GM12878 (cell line): ENCODE results near the gene CCDC78. TPM values are rescaled to one million over a fixed set of nuclear protein-coding genes. Genes with fewer than 3 reads are reported as not detected.
A peak's percentile ranks its signal among the peaks of the same experiment; 100 is the strongest.

Source experiments
- ATAC-seq: fragments of 200-7000 bp; cut with Tn5 transposase; 3 replicates; pipeline ENCODE4 v1.9.1; 2020; ENCODE audit warnings: mild to moderate bottlenecking, moderate library complexity
- BruUV-seq: library from RNA; stranded (reverse); fragments of 400-500 nt; replicated peaks from 2 replicates; lab custom pipeline; 2021; lab: Mats Ljungman, UMichigan
- CTCF ChIA-PET: fragments of 300-600 bp; sonication (Branson Sonifier 250); formaldehyde crosslinking; extraction: SDS; loops from one replicate; lab custom pipeline; 2021; ENCODE audit warnings: inconsistent platforms; lab: Yijun Ruan, JAX
- POLR2A ChIA-PET: fragments of 350-600 bp; formaldehyde crosslinking; extraction: SDS; loops from one replicate; lab custom pipeline; 2021; ENCODE audit warnings: inconsistent platforms; lab: Charles Lee
- RAD21 ChIA-PET: fragments of 300-600 bp; sonication (Branson Sonifier 250); formaldehyde crosslinking; loops from one replicate; lab custom pipeline; 2023; ENCODE audit warnings: antibody characterized with exemption; ENCODE audit not compliant: unreplicated experiment; lab: Charles Lee
- SMC1A ChIA-PET: fragments of 300-600 bp; sonication (Branson Sonifier 250); formaldehyde crosslinking; loops from one replicate; lab custom pipeline; 2023; ENCODE audit not compliant: unreplicated experiment, uncharacterized antibody; lab: Charles Lee
- DNase-seq: peaks from one replicate; pipeline ENCODE4 v3.0.0-alpha.2; 2011; ENCODE audit warnings: low read depth, low spot score
- FAIRE-seq: peaks from 3 replicates; lab custom pipeline; 2011; peaks lifted over from hg19 to GRCh38; lab: Jason Lieb, UNC
- H2AFZ ChIP-seq: 2 replicates; pipeline ENCODE4 v1.6.0; 2011; ENCODE audit warnings: low read depth, low read length, control low read depth; ENCODE audit not compliant: control insufficient read depth
- H3K27ac ChIP-seq: 2 replicates; pipeline ENCODE4 v1.5.1; 2011; ENCODE audit warnings: control low read depth; ENCODE audit not compliant: control insufficient read depth, insufficient read depth
- H3K27me3 ChIP-seq, 2 experiments: replicated peaks in 1 of 2; 2 replicates each; pipeline versions ENCODE4 v1.6.0 to v1.6.1; 2011; ENCODE audit warnings: low read length in 1 of 2; ENCODE audit not compliant: control insufficient read depth in 2 of 2, insufficient read depth in 2 of 2
- H3K36me3 ChIP-seq, 2 experiments: 2 replicates each; pipeline ENCODE4 v1.5.1; 2011; ENCODE audit warnings: low read length in 1 of 2; ENCODE audit not compliant: control insufficient read depth in 2 of 2, insufficient read depth in 2 of 2
- H3K4me1 ChIP-seq: 2 replicates; pipeline ENCODE4 v1.6.1; 2011; ENCODE audit warnings: mild to moderate bottlenecking, low read length, moderate library complexity, mixed read lengths; ENCODE audit not compliant: control insufficient read depth, insufficient read depth
- H3K4me2 ChIP-seq: 2 replicates; pipeline ENCODE4 v1.6.0; 2011; ENCODE audit warnings: control low read depth; ENCODE audit not compliant: control insufficient read depth, insufficient read depth
- H3K4me3 ChIP-seq: fragments of 200-600 bp; sonication (generic); 2 replicates; pipeline ENCODE4 v1.5.1; 2016
- H3K79me2 ChIP-seq: 2 replicates; pipeline ENCODE4 v1.6.0; 2011; ENCODE audit warnings: low read length; ENCODE audit not compliant: control insufficient read depth, insufficient read depth
- H3K9ac ChIP-seq: 2 replicates; pipeline ENCODE4 v1.8.0; 2011; ENCODE audit warnings: low read length, control low read depth, mixed read lengths; ENCODE audit not compliant: control insufficient read depth, insufficient read depth
- H3K9me3 ChIP-seq: replicated peaks from 3 replicates; pipeline ENCODE4 v1.5.1; 2011; ENCODE audit warnings: mild to moderate bottlenecking, low read length; ENCODE audit not compliant: control insufficient read depth, insufficient read depth
- H4K20me1 ChIP-seq: 2 replicates; pipeline ENCODE4 v1.6.0; 2011; ENCODE audit not compliant: control insufficient read depth, insufficient read depth
- ATF2 ChIP-seq: IDR thresholded peaks from 2 replicates; pipeline ENCODE4 v1.6.1; 2012; ENCODE audit warnings: low read length, inconsistent platforms
- CBFB ChIP-seq: IDR thresholded peaks from 2 replicates; pipeline ENCODE4 v1.6.1; 2016; ENCODE audit warnings: antibody characterized with exemption, low read depth
- EZH2 ChIP-seq: IDR thresholded peaks from 2 replicates; pipeline ENCODE4 v1.6.1; 2012; ENCODE audit warnings: low read depth, mild to moderate bottlenecking, control low read depth, inconsistent platforms, low read length, borderline replicate concordance; ENCODE audit not compliant: control insufficient read depth
- HDAC2 ChIP-seq: fragments of 200-600 bp; sonication (generic); IDR thresholded peaks from 2 replicates; pipeline ENCODE4 v1.6.1; 2017
- JUNB ChIP-seq: IDR thresholded peaks from 2 replicates; pipeline ENCODE4 v1.6.1; 2016; ENCODE audit warnings: antibody characterized with exemption, mild to moderate bottlenecking
- MXI1 ChIP-seq: fragments of 150-350 bp; IDR thresholded peaks from 2 replicates; pipeline ENCODE4 v1.6.1; 2011; ENCODE audit warnings: low read depth, mild to moderate bottlenecking, inconsistent platforms, low read length, improper control_type of control experiment
- NFXL1 ChIP-seq: fragments of 450-650 bp; IDR thresholded peaks from 2 replicates; pipeline ENCODE4 v1.6.1; 2017; ENCODE audit warnings: antibody characterized with exemption, mild to moderate bottlenecking, borderline replicate concordance
- PAX8 ChIP-seq: fragments of 450-650 bp; IDR thresholded peaks from 2 replicates; pipeline ENCODE4 v1.6.1; 2017; ENCODE audit warnings: mild to moderate bottlenecking, moderate library complexity
- POU2F2 ChIP-seq: IDR thresholded peaks from 3 replicates; pipeline ENCODE4 v1.6.1; 2011; ENCODE audit warnings: low read depth, mild to moderate bottlenecking, low read length, borderline replicate concordance
- RB1 ChIP-seq: fragments of 450-650 bp; formaldehyde crosslinking; IDR thresholded peaks from 2 replicates; pipeline ENCODE4 v1.6.1; 2017; ENCODE audit warnings: mild to moderate bottlenecking, borderline replicate concordance
- SP1 ChIP-seq: IDR thresholded peaks from one replicate; pipeline ENCODE4 v1.6.1; 2011; ENCODE audit warnings: low read depth, low read length
- SUPT20H ChIP-seq: IDR thresholded peaks from 2 replicates; pipeline ENCODE4 v1.6.1; 2011; ENCODE audit warnings: low read depth, mild to moderate bottlenecking, low read length, moderate library complexity, borderline replicate concordance; ENCODE audit not compliant: control insufficient read depth
- TCF12 ChIP-seq: IDR thresholded peaks from 2 replicates; pipeline ENCODE4 v1.6.1; 2011; ENCODE audit warnings: low read depth, mild to moderate bottlenecking, low read length
- USF2 ChIP-seq: IDR thresholded peaks from 2 replicates; pipeline ENCODE4 v1.6.1; 2011; ENCODE audit warnings: low read depth, low read length, improper control_type of control experiment, borderline replicate concordance
- ZBTB4 ChIP-seq: fragments of 450-650 bp; formaldehyde crosslinking; IDR thresholded peaks from 2 replicates; pipeline ENCODE4 v1.4.0; 2022; ENCODE audit warnings: mild to moderate bottlenecking, moderate library complexity
- WGBS: methylation state at CpG from one replicate; pipeline ENCODE4 v1.1.6; 2016; ENCODE audit warnings: low lambda C conversion rate; ENCODE audit not compliant: insufficient replicate concordance, insufficient coverage; ENCODE audit errors: missing lambda C conversion rate; 5-methylcytosine and 5-hydroxymethylcytosine counted together
- in situ Hi-C: fragments of 300-500 bp; cut with MboI; formaldehyde crosslinking; loops from 9 replicates; pipeline ENCODE4 v1.14.3; 2018; ENCODE audit warnings: mixed read lengths
- intact Hi-C: fragments of 100-400 bp; cut with micrococcal nuclease; formaldehyde crosslinking; loops from one replicate; pipeline ENCODE4 v1.14.2; 2022; ENCODE audit not compliant: unreplicated experiment
- polyA plus RNA-seq, 11 experiments: library from polyadenylated mRNA; depleted of rRNA in 4 of 11; unstranded in 6 of 11; stranded (reverse) in 5 of 11; fragments of >200 nt; fragmentation: Nextera tagmentation in 4 of 11; fragmentation: Illumina TruSeq in 1 of 11; extraction: Ambion mirVana in 4 of 11; extraction: Trizol in 1 of 11; gene quantifications; 1 replicate in 1 of 11; 2 replicates in 10 of 11; pipeline versions ENCODE4 v1.2.1 to v1.2.3, GENCODE V29; 2011 to 2016; ENCODE audit warnings: inconsistent platforms in 2 of 11, missing spikeins in 2 of 11, low read depth in 1 of 11
- total RNA-seq, 4 experiments: library from RNA; depleted of rRNA in 3 of 4; stranded (reverse); fragments of >200 nt in 3 of 4; fragmentation: Illumina TruSeq in 1 of 4; extraction: Trizol in 1 of 4; gene quantifications; 2 replicates each; pipeline versions ENCODE4 v1.2.1 to v1.2.3, GENCODE V29; 2013 to 2021
- TF ChIP-seq, protein P1 (sequence below): fragments of 150-350 bp; IDR thresholded peaks from 2 replicates; pipeline ENCODE4 v1.6.1; 2014; ENCODE audit warnings: mild to moderate bottlenecking, low read depth, low read length

Gene CCDC78
- total and polyA plus RNA-seq, 10 of the 15 experiments (the other 5 are each of a cell fraction or from before 2014, with no cell fraction given) = 0.10 to 26.2 (median 5.4) TPM

DNA sequence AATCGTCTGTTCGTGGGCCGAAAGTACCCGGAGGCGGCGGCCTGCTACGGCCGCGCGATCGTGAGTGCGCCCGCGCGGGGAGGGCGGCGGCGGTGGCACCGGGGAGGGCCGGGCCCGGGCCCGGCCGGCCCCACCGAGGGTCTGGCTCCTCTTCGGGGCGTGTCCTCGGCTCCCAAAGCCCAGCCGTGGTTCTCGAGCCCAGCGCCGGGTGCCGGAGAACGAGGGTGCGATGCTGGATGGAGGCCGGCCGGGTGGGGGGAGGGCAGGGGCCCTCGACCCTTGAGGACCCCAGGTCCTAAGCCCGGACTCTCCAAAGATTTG lies 45.7 kb downstream of the CCDC78 start:
- peak overlapping the region; percentile 53 for H3K27ac ChIP-seq
- H3K9me3 ChIP-seq = no peaks in the 10 kb centered on the region
- no TSS peak for BruUV-seq
- peak overlapping the region; percentile 84; the same call in 1 of the 2 replicates for H2AFZ ChIP-seq
- no peak for ATAC-seq
- CTCF ChIA-PET = interaction anchor here (1.0 to 1.5 kb wide), 2 partner anchors 9 to 13 kb away, joined by 3 to 4 read pairs; partner anchors contain the start of genes RHOT2 and WDR24
- peaks cover 24% of the 10 kb centered on the region for H3K79me2 ChIP-seq
- no peak for FAIRE-seq
- peaks cover 15% of the 10 kb centered on the region for H3K4me1 ChIP-seq
- H3K27me3 ChIP-seq = no peaks in the 10 kb centered on the region
- in situ Hi-C loops (no loop called here), intact Hi-C loops (loop anchor here (5.0 kb wide), 1 partner anchor 43 kb away; the partner anchor contains the start of gene METTL26)
- POLR2A ChIA-PET = interaction anchor here (1.0 to 2.0 kb wide), 6 partner anchors 9 to 42 kb away, joined by 3 to 13 read pairs (median 4); partner anchors contain the start of genes RHOT2 and WDR24
- H3K9ac ChIP-seq = peak overlapping the region; percentile 88
- H4K20me1 ChIP-seq = peaks cover 6% of the 10 kb centered on the region; the same call in 1 of the 2 replicates
- peaks cover 6 to 9% of the 10 kb centered on the region in 2 experiments; a peak in 2 of 4 replicates for H3K36me3 ChIP-seq
- RAD21 ChIA-PET = interaction anchor here (0.9 kb wide), 2 partner anchors 14 to 40 kb away, joined by 3 read pairs; partner anchors contain the start of gene ANTKMT
- 1% methylated on average over 31 of the region's 38 CpGs for WGBS
- TF ChIP-seq RB1 (no peak), HDAC2 (no peak), TCF12 (no peak), POU2F2 (0 out of 3 replicates have a peak, but pooled peaks have one; percentile 1), NFXL1 (no peak), MXI1 (no peak), USF2 (no peak), PAX8 (no peak), ZBTB4 (CRISPR knock-in tag) (no peak), CBFB (0 out of 2 replicates have a peak, but pooled peaks have one; percentile 28), SP1 (no peak), ATF2 (no peak), JUNB (no peak), EZH2 (no peak), SUPT20H (no peak)
- TF ChIP-seq, protein P1, sequence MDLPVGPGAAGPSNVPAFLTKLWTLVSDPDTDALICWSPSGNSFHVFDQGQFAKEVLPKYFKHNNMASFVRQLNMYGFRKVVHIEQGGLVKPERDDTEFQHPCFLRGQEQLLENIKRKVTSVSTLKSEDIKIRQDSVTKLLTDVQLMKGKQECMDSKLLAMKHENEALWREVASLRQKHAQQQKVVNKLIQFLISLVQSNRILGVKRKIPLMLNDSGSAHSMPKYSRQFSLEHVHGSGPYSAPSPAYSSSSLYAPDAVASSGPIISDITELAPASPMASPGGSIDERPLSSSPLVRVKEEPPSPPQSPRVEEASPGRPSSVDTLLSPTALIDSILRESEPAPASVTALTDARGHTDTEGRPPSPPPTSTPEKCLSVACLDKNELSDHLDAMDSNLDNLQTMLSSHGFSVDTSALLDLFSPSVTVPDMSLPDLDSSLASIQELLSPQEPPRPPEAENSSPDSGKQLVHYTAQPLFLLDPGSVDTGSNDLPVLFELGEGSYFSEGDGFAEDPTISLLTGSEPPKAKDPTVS = no peak
- SMC1A ChIA-PET = no interaction called here
- peak overlapping the region; percentile 98 for H3K4me2 ChIP-seq
- DNase-seq = no peak
- peak overlapping the region; percentile 77 for H3K4me3 ChIP-seq
